ENCODE data around the gene USHBP1. TPM values are rescaled to one million over a fixed set of nuclear protein-coding genes. Genes with fewer than 3 reads are reported as not detected.

Gene USHBP1
- polyA plus RNA-seq, 1 donor from 2014 or later, result 0.59 TPM

DNA sequence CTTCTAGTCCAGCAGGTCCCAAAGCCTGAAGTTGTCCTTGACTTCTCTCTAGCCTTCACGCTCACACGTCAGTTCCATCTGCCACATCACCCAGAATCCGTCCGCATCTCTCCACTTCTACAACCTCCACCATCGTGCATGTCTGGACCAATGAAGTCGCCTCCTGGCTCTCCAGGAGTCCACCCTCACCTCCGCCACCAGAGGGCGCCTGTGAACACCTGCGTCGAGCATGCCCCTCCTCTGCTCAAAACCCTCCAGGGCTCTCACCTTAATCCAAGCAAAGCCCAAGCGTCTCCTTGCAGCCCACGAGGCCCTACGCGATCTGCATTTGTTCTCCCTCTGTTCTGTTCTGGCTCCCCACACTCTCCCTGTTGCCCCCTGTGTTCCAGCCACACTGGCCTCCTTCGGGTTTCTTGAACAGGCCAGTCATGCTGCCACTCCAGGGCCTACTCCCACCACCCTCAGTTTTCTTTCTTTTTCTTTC lies 3.7 kb downstream of the USHBP1 start:
- H3K4me3 ChIP-seq (ENCODE audit: low read length), result no peak overlapping the region
- H3K9me3 ChIP-seq (ENCODE audit: low read length), result peaks cover 8% of the 10 kb centered on the region
- TF ChIP-seq SMC3 (conservative IDR thresholded peaks at IDR 0.05; ENCODE audit: poor library complexity) (no peak), EZH2 (IDR thresholded peaks at IDR 0.05; ENCODE audit: borderline replicate concordance, insufficient read depth, low read length, poor library complexity, severe bottlenecking) (no peak)
- TF ChIP-seq, protein P1, sequence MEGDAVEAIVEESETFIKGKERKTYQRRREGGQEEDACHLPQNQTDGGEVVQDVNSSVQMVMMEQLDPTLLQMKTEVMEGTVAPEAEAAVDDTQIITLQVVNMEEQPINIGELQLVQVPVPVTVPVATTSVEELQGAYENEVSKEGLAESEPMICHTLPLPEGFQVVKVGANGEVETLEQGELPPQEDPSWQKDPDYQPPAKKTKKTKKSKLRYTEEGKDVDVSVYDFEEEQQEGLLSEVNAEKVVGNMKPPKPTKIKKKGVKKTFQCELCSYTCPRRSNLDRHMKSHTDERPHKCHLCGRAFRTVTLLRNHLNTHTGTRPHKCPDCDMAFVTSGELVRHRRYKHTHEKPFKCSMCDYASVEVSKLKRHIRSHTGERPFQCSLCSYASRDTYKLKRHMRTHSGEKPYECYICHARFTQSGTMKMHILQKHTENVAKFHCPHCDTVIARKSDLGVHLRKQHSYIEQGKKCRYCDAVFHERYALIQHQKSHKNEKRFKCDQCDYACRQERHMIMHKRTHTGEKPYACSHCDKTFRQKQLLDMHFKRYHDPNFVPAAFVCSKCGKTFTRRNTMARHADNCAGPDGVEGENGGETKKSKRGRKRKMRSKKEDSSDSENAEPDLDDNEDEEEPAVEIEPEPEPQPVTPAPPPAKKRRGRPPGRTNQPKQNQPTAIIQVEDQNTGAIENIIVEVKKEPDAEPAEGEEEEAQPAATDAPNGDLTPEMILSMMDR (IDR thresholded peaks at IDR 0.05; ENCODE audit: poor library complexity, severe bottlenecking), result peak; percentile 47
- no peaks in the 10 kb centered on the region for H3F3A ChIP-seq (ENCODE audit: insufficient read depth, low read length, poor library complexity, severe bottlenecking)
- H3K9ac ChIP-seq (ENCODE audit: low read length), result no peak overlapping the region
- H3K4me2 ChIP-seq (ENCODE audit: low read length), result no peak overlapping the region
- no peaks in the 10 kb centered on the region for H3K27me3 ChIP-seq (ENCODE audit: insufficient read depth, low read depth, low read length)
- H3K9me2 ChIP-seq (ENCODE audit: insufficient read depth, low read length), result no peaks in the 10 kb centered on the region
- H2AFZ ChIP-seq (ENCODE audit: low read depth, low read length), result no peak overlapping the region
- H3K27ac ChIP-seq (ENCODE audit: low read length), result no peak overlapping the region
- no peaks in the 10 kb centered on the region for H3K36me3 ChIP-seq (ENCODE audit: insufficient read depth, low read length)
- no peaks in the 10 kb centered on the region for H3K79me2 ChIP-seq (replicated peaks; ENCODE audit: insufficient read depth, low read length)
- H4K20me1 ChIP-seq (ENCODE audit: insufficient read depth), result no peaks in the 10 kb centered on the region

DNA sequence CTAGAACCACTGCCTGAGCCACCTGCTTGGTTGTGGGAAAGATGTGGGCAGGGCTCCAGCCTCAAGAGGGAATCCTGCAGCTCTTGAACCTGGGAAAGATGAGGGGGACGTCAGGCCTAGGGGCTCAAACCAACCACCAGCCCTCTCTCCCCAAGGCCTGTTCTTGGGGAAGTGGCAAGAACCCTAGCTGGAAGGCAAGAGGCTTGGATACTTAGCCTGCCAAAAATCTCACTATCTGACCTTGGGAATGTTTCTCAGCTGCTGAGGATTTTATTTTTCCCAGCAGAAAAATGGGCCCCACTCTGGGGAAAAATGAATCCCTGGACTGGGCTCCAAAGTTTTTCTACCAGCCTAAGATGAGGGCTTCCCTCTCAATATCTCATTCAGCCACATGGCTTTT lies 4.6 kb downstream of the USHBP1 start:
- no peak overlapping the region for H2AFZ ChIP-seq (ENCODE audit: low read depth, low read length)
- no peak overlapping the region for H3K4me3 ChIP-seq (ENCODE audit: low read length)
- TF ChIP-seq RAD21 (conservative IDR thresholded peaks at IDR 0.05) (no peak), EP300 (conservative IDR thresholded peaks at IDR 0.05; ENCODE audit: poor library complexity, severe bottlenecking) (no peak), MXI1 (conservative IDR thresholded peaks at IDR 0.05; ENCODE audit: poor library complexity, severe bottlenecking) (no peak), SMC3 (conservative IDR thresholded peaks at IDR 0.05; ENCODE audit: poor library complexity) (no peak), TAF1 (IDR thresholded peaks at IDR 0.05; ENCODE audit: low read depth) (no peak), POLR2AphosphoS5 (IDR thresholded peaks at IDR 0.05) (no peak)
- TF ChIP-seq, protein P2, sequence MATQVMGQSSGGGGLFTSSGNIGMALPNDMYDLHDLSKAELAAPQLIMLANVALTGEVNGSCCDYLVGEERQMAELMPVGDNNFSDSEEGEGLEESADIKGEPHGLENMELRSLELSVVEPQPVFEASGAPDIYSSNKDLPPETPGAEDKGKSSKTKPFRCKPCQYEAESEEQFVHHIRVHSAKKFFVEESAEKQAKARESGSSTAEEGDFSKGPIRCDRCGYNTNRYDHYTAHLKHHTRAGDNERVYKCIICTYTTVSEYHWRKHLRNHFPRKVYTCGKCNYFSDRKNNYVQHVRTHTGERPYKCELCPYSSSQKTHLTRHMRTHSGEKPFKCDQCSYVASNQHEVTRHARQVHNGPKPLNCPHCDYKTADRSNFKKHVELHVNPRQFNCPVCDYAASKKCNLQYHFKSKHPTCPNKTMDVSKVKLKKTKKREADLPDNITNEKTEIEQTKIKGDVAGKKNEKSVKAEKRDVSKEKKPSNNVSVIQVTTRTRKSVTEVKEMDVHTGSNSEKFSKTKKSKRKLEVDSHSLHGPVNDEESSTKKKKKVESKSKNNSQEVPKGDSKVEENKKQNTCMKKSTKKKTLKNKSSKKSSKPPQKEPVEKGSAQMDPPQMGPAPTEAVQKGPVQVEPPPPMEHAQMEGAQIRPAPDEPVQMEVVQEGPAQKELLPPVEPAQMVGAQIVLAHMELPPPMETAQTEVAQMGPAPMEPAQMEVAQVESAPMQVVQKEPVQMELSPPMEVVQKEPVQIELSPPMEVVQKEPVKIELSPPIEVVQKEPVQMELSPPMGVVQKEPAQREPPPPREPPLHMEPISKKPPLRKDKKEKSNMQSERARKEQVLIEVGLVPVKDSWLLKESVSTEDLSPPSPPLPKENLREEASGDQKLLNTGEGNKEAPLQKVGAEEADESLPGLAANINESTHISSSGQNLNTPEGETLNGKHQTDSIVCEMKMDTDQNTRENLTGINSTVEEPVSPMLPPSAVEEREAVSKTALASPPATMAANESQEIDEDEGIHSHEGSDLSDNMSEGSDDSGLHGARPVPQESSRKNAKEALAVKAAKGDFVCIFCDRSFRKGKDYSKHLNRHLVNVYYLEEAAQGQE (IDR thresholded peaks at IDR 0.05; ENCODE audit: borderline replicate concordance), result no peak
- no peak overlapping the region for H3K4me2 ChIP-seq (ENCODE audit: low read length)
- no peaks in the 10 kb centered on the region for H3K9me2 ChIP-seq (ENCODE audit: insufficient read depth, low read length)
- H4K20me1 ChIP-seq (ENCODE audit: insufficient read depth), result no peaks in the 10 kb centered on the region
- H3K36me3 ChIP-seq (ENCODE audit: insufficient read depth, low read length), result no peaks in the 10 kb centered on the region
- H3K27me3 ChIP-seq (ENCODE audit: insufficient read depth, low read depth, low read length), result no peaks in the 10 kb centered on the region
- H3F3A ChIP-seq (ENCODE audit: insufficient read depth, low read length, poor library complexity, severe bottlenecking), result no peaks in the 10 kb centered on the region
- H3K9ac ChIP-seq (ENCODE audit: low read length), result no peak overlapping the region
- H3K27ac ChIP-seq (ENCODE audit: low read length), result no peak overlapping the region
- no peaks in the 10 kb centered on the region for H3K79me2 ChIP-seq (replicated peaks; ENCODE audit: insufficient read depth, low read length)
- peaks cover 8% of the 10 kb centered on the region for H3K9me3 ChIP-seq (ENCODE audit: low read length)
